HPDE6-E6E7 (cell line): ENCODE data around the gene TPM1.
"Not testable (repeated sequence)": the region's sequence is repeated elsewhere in the genome, so short reads cannot be mapped to it uniquely, and the experiment has no call there.

ENCODE experiments used
- DNase-seq: peaks from one replicate; pipeline ENCODE4 v3.0.0; 2011; ENCODE audit warnings: missing footprints; ENCODE audit errors: extremely low spot score

TPM1 gene

DNA sequence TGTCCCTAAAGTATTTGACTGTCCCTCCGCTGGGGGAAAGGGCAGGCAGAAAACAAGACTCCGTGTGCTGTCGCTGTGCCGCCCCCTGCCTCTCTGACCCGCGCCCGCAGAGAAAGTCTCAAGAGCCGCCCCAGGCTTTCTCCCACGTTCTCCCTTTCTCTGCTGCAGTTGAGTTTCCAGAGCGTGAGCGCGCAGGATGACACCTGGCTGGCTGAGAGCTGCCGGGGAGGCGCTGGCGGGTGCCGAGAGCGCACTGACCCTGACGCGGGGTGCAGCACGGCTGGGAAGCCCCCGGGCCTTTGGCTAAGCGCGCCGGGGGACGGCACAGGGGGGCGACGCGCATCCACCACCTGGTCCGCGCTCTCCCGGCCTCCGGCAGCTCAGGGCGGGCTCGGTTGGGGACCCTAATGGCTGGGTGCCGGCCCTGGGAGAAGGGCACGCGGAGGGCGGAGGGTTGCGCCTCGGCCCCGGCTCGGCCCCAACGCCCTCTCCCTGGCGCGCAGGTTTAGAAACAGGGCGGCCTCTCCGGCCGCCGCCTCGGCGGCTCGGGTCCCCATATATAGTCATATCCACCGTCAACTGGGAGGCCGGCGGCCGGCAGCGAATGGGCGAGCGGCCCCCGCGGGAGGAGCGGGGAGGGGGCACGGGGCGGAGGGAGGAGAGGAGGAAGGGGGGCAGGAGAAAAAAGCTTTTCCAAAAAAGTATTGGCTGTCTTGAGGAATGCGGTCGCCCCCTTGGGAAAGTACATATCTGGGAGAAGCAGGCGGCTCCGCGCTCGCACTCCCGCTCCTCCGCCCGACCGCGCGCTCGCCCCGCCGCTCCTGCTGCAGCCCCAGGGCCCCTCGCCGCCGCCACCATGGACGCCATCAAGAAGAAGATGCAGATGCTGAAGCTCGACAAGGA, at the start of gene TPM1:
TSS of gene TPM1 (plus strand) at position 774 of the 903 bp plus-strand sequence. CDS start at position 857, 83 bp downstream.
- DNase-seq, result peak; percentile 61

- DNase-seq, result no peak
These were observed 49.5 kb upstream of the TPM1 start for GRCh38 chr15:62993066-62993465.

- not testable (repeated sequence) for DNase-seq
These were observed 48.9 kb upstream of the TPM1 start for GRCh38 chr15:62993632-62994031.

- DNase-seq, result no peak
These were observed 48.1 kb upstream of the TPM1 start for GRCh38 chr15:62994439-62994838.

DNA sequence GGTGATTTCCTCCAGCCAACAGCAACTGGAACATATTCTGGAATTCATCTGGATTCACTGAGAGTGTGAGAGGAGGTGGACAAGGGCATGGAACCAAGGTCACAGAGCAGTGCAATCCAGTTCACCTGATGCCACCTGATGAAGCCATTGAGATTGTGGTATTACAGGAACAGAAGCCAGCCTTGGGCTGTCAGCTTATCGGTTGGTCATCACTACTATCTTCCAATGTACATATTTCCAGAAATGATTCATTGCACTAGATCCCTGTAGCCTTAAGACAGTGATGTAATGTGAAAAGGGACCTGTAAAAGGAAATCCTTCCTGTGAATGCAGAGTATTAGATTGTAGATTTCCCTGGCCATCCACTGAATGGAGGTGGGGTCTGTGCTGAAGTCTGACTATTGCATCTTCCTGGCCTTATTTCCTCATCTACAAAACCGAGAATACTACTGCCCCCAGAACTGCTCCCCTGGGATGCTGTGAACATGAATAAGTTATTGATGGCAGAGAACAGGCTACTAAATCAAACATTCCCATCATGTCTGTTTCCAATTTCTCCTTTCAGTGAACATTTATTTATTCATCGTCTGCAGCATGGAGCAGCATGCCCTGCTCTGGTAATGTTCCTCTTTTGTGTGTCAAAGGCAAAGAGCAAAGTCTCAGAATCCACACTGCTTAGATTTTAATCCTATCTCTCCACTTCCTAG, 47.4 kb upstream of the TPM1 start:
- peak; percentile 39 for DNase-seq

DNA sequence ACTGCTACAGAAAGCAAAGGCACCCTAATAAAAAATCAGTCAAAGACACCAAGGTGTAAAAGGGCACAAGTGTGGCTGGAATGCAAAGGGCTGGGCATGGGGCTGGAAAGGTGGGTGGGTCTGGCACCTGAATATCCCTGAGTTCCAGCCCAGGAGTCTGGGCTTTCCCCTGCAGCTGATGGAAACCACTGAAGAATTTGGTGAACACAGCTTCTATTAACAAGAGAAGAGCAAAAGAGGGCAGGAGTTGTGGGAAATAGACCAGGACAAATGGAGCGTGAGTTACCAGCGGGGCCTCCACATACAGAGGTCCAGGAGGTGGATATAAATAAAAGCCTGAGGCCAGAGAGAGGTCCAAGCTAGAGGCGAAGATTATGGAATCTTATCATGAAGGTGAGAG, 45.1 kb upstream of the TPM1 start:
- no peak for DNase-seq

DNA sequence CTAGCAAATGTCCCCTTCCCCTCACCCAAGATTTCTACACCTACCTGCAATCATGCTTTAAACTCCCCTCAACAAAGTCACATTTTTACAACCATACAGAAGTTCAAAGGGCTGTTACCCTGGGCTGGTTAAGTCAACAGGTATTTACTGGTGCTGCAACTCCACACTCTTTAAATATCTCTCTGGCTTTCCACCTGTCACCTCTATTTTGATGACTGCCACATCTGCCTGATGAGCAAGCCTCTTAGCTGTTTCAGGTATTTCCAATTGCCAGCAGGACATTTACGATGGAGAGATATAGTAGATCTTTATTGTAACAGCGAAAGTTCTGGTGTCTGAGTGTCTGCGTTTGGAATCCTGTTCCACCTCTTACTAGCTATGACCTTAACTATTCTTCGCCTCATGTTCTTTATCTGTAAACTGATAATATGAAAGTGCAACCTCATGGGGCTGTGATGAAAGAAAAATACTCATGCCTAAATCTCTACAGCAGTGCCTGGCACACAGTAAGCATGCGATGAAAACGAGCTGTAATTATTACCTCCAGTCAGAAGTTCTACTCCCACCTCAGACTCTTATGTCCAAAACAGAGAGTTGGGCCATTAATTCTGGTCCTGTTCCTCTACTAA, 44.2 kb upstream of the TPM1 start:
- DNase-seq, result no peak

DNA sequence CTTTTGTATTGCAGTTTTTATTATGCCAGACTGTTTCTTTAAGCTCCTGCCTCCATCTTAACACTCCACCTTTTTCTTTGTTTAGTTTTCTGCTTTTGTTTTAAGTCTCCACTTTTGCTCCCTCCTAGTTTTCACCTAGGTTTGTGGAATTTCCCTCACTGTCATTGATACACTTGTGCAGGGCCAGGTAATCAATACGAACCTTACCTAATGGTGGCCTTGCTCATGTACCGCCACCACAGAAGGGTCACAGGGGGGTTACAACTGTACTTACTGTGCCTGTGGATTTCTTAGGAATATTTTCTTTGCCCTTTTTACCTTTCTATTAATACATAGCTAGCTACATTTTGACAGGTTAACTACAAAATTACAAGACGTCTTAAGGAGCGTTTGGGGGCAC, 43.4 kb upstream of the TPM1 start:
- no peak for DNase-seq

- DNase-seq, result no peak
These were observed 42.5 kb upstream of the TPM1 start for GRCh38 chr15:62999923-63000561.

DNA sequence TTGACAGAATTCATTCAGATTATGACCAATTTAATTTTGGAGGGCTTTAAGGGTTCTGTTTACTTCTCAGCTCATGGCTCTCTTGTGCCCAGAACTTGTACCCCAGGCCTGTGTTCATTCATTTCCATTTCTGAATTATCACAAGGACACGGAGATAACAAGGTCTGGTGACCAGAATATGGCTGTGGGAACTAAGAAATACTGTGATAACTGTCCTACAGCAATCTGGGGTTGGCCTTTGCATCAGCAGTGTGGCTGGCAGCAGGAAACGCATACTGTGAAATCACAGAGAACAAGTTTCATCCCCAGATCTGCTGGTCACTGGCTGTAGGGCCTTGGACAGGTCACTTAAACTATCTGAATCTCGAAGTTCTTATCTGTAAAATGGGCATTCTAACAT, 41.8 kb upstream of the TPM1 start:
- no peak for DNase-seq

DNA sequence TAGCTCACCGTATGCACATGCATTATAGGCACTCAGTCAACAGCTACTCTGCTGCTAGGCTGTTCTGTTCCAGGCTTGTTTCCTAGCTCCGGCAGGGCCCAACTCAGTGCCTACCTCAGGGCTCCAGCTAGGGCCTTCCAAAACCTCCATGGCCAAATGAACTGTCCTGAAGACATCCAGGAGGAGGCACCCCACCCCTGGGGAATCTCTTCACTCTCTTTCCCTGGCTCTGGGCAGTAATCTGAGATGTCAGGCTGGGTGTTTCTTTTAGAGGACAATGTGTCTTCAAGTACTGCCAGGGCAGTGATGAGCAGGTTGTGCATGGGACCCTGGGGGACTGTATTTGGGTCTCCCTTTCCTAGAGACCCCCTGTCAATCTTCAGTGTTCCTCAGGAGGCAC, 38.3 kb upstream of the TPM1 start:
- no peak for DNase-seq

DNA sequence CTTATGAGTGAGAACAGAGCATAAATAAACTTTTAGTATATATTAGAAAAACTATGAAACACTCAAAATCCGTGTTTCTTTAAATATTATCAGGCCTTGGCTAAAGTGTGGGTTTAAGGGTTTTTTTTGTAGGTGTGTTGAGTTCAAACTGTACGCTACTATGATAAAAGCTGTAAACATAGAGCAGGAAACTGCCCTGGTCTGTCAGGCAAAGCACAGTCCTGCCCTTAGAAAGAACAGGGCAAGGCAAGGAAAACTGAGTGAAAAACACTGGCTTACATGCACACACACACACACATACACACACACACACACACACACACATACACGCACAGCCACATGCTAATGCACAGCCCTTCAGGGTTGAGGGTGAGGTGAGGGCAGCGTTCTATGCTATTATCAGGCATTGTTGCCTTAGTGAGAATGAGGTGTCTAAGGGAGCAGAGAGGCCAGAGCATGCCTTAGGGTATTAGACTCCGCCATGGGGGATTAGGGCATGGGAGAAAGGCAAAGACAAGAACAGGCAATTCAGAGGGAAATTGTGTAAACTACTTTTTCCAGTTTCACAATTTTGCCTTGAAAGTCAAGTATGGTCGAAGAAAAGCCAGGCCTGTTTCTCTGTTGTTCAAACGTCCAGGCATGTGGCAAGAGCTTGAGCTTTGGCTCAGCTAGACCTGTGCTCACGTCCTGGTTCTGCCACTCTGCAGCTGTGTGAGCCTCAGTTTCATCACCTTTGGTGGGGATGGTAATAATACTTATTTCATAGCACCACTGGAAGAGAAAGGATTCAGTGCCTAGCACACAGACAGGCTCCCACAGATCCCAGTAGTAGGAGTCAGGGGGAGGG, 36.3 kb upstream of the TPM1 start:
- DNase-seq, result peak; percentile 57

DNA sequence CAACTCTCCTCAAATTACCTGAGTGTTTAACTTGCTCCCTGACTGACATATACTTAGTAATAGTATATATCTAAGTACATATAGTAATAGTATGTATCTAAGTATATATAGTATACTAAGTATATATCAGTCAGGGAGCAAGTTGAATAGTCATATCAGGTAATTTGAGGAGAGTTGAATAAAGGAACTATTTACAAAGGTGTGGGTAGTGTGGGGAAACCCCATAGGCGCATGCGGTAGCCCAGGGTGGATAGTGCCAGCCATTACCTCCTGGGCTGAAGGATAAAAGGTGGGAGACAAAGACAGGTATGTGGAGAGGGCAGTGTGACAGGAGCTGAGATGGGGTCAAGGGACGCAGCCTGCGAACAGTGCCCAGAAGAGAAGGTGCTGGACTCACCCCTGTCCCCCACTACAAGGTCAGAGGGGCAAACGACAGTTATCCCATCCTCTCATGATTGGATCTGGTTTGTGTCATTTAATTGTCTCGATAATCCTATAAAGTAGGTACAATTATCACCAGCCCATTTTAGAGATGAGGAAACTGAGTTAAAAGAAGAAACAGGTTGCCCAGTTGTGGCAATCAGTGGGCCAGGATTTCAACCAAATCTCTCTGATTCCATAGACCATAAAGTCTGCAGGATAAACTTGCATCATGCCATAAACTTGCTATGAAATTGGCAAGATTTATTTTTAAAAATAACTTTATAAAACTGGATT, 34.1 kb upstream of the TPM1 start:
- DNase-seq, result no peak

- DNase-seq, result no peak
These were observed 32.2 kb upstream of the TPM1 start for GRCh38 chr15:63010386-63010785.

GRCh38 chr15:63010920-63011693, 31.4 kb upstream of the TPM1 start:
- no peak for DNase-seq

GRCh38 chr15:63012444-63012843, 30.1 kb upstream of the TPM1 start:
- DNase-seq, result no peak

- peak; percentile 58 for DNase-seq
These were observed 29.3 kb upstream of the TPM1 start for GRCh38 chr15:63013052-63013808.

- no peak for DNase-seq
These were observed 28.0 kb upstream of the TPM1 start for GRCh38 chr15:63014578-63014977.

GRCh38 chr15:63015618-63016017, 26.9 kb upstream of the TPM1 start:
- DNase-seq, result peak; percentile 45
